GM19468 (cell line): ENCODE measurements around the gene SLC4A9.

ENCODE experiments used
- ATAC-seq: cut with Tn5 transposase; IDR thresholded peaks from one replicate; pipeline ENCODE4 v1.9.1; 2021; ENCODE audit warnings: mild to moderate bottlenecking, moderate library complexity, moderate number of reproducible peaks; ENCODE audit not compliant: unreplicated experiment; ENCODE audit errors: extremely low read depth

SLC4A9 gene, protein sequence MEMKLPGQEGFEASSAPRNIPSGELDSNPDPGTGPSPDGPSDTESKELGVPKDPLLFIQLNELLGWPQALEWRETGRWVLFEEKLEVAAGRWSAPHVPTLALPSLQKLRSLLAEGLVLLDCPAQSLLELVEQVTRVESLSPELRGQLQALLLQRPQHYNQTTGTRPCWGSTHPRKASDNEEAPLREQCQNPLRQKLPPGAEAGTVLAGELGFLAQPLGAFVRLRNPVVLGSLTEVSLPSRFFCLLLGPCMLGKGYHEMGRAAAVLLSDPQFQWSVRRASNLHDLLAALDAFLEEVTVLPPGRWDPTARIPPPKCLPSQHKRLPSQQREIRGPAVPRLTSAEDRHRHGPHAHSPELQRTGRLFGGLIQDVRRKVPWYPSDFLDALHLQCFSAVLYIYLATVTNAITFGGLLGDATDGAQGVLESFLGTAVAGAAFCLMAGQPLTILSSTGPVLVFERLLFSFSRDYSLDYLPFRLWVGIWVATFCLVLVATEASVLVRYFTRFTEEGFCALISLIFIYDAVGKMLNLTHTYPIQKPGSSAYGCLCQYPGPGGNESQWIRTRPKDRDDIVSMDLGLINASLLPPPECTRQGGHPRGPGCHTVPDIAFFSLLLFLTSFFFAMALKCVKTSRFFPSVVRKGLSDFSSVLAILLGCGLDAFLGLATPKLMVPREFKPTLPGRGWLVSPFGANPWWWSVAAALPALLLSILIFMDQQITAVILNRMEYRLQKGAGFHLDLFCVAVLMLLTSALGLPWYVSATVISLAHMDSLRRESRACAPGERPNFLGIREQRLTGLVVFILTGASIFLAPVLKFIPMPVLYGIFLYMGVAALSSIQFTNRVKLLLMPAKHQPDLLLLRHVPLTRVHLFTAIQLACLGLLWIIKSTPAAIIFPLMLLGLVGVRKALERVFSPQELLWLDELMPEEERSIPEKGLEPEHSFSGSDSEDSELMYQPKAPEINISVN

DNA sequence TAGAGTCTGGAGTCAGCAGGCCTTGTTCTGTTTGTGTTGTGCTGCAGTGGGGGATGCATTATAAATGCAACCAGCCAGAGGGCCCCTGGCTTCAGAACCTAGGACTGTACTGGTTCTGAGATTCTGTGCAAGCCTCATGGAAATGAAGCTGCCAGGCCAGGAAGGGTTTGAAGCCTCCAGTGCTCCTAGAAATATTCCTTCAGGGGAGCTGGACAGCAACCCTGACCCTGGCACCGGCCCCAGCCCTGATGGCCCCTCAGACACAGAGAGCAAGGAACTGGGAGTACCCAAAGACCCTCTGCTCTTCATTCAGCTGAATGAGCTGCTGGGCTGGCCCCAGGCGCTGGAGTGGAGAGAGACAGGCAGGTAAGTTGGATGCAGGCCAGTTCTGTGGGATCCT lies at the start of gene SLC4A9:
SLC4A9 (plus strand) TSS at position 94 of the 400 bp plus-strand sequence; CDS start at position 137, 43 bp downstream.
- ATAC-seq: no peak

DNA sequence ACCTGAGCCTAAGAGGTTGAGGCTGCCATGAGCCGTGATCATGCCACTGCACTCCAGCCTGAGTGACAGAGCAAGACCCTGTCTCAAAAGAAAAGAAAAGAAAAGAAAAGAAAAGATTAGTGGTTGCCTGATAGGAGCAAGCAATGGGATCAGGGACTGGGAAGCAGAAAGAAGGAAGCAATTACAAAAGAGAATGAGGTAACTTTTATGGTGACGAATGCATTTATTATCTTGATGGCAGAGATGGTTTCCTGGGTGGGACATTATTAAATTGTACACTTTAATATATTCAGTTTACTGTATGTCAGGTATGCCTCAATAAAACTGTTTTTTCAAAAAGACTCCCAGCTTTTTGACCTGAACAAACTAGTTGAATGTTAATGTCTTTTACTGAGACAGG lies 49.6 kb upstream of the SLC4A9 start:
- no peak for ATAC-seq

DNA sequence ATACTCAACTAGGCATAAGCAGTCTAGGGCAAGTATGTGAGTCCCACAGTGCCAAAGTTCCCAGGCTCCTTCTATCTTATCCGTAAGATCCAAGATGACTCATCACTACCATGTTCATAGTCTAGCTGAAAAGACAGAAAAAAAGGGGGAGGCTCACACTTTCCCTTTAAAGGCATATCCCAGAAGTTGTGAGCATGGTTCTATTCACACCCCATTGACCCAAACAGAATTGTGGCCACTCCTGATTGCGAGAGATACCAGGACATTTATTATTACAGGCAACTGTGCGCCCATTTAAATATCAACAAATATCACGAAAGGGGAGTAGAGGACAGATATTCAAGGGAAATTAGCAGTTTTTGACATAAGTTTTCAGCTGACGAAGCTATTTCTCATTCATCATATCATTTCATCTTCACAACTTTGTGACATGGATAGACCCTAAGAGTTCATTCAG lies 49.0 kb upstream of the SLC4A9 start:
- ATAC-seq: no peak

DNA sequence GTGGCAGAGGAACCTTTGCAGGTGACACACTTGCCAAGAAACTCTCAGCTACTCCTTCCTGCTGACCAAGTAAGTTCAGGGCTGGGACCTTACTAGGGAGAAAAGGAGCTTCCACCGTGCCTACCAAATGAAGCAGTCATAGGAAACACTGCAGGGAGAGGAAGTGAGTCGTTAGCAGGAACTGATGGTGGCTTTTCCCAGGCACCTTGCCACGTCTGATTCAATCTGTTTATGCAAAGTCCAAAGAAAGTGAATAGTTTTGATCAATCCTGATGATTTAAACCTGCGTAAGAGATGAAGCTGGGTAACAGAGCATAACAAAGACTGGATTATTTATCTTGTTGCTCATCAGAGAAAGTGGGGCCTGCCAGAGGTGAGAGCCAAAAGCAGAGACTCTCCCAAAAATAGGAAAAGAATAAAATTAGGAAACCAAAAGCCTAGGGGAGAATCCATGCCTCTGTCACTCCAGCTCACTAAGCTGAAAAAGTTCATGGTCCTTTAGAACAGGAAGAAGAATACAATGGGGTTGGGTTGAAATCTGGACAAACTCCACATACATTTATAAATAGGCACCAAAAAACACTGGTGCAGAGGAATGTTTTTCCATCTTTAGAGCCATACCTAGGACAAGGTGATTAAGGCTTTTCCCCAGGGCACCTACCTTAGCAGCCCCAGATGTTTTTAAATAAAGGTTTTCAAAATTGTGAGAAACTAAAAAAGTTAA lies 47.8 kb upstream of the SLC4A9 start:
- ATAC-seq: no peak

DNA sequence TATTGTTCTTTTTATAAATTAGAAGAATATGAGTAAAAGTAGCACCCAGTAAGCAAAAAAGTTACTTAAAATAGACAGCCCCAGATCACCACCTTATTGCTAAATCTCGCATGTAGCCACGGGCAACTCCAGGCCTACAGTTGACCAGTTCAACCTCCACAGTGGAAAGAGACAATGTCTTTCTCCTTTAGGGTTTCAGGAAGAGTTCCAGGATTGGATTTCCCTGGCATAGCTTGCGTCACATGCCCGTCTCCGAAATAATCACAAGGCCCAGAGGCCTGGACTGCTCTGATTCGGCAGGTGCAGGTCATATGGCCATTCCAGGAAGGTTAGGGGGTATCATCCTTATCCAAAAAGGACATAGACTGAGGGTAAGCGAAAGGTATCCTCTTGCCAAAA lies 47.2 kb upstream of the SLC4A9 start:
- no peak for ATAC-seq

DNA sequence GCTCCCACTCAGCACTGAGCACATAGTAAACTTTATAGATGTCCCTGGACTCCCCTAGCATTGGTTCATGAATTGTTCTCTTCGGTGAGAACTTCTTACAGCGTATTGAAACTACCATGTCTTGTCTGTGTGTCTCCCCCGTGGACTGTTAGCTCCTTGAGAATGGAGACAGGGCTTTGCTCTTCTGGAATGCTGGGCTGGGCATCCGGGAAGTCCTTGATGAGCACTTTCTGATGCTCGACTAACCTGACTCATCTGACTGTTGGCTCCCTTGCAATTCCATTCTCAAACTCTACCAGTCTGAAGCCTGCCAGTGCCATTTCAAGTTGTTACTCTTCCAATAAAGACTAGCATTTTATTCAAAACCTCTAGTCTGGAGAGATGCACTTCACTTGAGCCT lies 42.1 kb upstream of the SLC4A9 start:
- no peak for ATAC-seq

DNA sequence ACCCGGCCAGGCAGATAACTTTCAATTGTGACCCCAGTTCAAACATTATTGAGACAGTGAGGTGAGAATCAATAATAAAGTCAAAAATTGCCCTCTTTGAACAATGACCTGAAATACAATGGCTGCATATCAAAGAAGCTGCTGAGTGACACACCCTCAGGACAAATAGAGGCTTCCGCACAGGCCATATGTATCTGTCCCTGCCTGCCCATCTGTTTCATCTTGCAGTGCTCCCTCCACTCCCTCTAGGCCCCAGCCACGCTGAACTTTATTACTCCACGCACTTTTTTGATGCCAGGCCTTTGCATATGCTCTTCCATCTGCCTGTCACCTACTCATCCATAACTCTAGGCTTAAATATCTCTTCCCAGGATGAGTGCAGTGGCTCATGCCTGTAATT lies 41.2 kb upstream of the SLC4A9 start:
- ATAC-seq: no peak

DNA sequence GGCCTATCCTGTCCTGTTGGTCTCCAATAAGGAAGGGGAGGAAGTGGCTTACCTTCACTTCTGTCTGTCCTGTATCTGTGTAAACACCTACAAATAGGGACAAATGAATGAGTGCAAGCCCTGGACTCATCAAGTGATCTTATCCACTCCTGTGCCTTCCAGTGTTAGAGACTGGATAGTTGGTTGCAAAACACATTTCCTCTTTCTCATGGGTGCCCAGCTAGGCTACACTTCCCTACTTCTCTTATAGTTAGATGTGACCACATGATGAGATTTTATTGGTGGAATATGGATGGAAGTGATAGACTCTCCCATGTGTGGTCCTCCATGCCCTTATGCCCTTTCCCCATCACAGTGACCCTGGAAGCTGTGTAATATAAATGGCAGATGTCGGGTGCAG lies 40.2 kb upstream of the SLC4A9 start:
- ATAC-seq: no peak

DNA sequence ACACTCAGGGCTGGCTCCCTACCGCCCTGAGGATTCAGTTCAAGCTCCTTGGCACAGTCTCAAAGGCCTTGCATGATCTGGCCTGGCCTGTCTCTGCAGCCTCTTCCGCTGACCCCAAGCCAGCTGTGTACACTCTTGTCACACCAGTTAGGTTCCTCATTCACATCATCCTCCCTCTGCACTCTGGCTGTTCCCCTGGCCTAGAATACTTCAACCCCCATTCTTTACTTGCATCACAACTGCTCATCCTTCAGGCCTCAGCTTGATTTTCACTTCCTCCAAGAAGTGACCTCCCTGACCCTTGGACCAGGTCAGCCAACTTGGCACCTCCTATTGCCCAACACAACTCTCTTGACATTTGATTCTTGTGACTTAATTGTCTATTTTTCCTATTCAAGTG lies 38.2 kb upstream of the SLC4A9 start:
- no peak for ATAC-seq

DNA sequence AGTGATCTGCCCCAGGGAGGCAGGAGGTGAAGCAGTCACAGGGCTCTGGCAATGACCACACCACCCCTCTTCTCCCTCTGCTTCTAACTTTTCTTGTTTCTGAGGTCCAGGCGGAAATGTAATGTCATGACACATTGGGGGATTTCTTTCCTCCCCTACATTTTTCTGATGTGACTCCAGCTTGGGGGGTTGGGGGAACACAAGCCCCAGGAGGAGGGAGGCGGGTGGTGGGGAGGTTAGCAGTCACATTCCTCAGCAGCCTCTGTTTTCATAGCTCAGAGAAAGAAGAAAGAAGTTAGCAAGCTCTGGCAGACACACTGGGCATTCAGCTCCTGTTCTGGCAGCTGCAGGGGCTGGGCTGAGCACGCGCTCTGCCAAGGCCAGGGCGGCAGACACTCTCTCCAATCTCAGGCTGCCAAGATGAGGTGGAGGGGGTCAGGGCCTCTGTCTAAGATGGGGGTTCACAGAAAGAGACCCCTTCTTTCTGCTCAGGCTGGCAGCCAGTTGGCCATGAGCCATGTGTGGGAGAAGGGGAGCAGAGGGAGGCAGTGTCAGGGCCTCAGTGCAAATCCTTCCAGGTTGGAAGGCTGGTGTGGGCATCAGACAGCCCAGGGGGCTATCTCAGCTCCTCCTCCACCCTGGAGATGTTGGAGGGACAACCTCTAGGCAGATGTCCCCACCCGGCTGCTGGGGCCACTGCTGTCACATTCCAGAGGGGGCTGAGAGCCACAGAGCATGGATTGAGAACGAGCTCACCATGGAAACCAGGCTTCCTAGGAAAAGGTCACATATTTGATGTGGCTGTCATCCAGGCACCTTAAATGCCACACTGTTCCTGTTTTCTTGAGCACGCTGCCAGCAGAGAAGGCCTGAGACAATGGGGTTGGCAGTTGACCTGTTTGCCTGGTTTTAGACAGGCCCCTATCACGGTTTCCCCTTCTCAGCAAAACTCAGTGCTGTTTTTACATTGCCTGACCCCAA lies 37.0 kb upstream of the SLC4A9 start:
- no peak for ATAC-seq

DNA sequence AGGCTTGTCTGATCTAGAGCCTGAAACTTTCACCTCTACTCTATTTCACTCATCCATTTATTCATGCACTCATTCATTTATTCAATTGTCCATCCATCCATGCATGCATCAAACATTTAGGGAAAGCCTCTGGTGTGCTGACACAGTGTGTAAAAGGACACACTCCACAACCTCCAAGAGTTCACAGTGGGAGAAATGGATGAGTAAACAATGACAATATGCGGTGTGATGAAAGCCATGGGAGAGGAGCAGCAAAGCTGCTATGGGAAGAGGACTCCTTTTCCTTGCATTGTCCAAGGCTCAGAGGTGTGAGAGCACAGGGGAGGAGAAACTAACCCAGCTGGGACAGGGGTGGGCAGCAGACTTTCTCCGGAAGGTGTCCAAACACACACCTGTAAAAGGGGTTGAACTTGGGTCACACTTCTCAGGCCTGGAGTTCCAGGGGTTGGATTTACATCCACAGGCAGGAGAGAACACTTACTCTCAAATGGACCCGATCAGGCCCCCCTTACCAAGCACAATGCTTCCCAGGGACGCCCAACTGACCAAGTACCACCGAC lies 35.9 kb upstream of the SLC4A9 start:
- no peak for ATAC-seq

DNA sequence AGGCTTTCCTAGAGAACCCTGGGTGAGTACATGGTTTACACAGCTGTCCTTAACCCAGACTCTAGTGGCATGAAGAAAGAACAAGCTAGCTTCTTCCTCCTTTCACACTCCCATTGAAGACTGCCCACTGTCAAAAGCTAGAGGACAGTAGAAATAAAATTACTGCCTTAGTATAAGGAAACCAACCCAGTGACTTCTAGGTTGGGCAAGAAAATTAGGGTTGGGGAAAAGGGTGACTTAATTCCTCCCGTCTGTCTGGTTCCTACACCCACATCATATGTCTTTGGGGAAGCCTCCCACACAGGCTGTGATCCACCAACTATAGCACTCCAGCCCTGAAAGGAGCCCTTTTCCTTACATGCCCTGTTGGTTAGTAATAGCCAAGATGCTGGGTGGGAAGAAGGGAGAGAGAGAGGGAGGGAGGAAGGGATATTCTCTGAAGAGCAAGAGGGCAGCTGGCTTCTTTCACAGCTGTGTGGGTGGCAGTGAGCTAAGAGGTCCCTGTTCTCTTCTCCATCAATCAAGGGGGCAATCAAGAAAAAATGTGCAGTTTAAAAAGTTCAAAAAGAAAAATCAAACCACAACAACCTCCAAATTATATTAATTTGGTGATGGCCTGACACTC lies 35.3 kb upstream of the SLC4A9 start:
- no peak for ATAC-seq

DNA sequence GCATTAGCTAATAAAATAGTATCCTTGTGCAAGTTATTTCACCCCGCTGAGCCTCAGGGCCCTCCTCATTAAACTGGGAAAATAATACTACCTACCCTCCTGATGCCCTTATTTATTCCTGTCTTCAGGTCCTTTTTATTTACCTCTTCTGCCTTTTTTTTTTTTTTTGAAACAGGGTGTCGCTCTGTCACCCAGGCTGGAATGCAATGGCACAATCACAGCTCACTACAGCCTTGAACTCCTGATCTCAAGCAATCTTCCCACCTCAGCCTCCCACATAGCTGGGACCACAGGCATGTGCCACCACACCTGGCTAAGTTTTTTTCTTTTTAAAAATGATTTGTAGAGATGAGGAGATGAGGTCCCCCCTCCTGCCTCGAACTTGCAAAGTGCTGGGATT lies 34.5 kb upstream of the SLC4A9 start:
- ATAC-seq: no peak

DNA sequence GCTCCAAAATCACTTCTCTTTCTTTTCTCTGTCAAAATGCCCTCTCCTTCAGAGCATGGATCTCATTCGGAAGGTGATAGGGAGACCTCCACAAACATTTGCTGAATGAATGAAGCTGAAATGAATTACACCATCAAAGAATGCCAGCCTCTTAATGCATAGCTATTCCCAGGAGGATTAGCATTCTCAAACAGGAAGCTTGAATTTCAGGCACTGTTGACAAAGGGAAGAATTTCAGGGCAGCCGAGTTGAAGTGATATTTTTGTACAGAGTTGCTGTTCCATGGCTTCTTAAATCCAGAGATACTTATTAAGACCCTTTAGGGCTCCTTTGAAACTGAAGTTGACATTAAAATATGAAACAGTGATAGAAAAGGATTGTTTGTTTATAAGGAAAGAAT lies 32.4 kb upstream of the SLC4A9 start:
- no peak for ATAC-seq

DNA sequence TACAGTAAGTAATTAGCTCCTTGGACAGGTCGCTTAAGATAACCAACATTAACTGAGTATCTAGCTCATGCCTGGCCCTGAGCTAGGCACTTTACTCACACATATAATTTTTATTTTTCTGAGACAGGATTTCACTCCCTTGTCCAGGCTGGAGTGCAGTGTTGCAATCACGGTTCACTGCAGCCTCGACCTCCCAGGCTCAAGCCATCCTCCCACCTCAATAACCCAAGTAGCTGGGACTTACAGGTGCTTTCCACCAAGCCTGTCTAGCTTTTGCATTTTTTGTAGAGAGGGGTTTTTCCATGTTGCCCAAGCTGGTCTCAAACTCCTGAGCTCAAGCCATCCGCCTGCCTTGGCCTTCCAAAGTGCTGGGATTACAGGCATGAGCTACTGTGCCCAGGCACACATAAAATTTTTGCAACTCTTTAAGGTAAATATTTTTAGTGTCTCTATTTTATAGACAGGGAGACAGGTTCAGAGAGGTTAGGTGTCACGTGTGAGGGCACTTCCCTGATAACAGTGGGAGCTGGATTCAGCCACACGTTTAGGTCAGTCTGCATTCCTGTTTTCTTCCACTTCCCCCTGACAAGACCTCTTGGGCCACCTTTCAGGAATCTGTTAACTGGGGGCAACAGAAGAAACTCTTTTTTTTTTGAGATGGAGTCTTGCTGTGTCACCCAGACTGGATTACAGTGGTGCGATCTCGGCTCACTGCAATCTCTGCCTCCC lies 31.8 kb upstream of the SLC4A9 start:
- ATAC-seq: no peak

DNA sequence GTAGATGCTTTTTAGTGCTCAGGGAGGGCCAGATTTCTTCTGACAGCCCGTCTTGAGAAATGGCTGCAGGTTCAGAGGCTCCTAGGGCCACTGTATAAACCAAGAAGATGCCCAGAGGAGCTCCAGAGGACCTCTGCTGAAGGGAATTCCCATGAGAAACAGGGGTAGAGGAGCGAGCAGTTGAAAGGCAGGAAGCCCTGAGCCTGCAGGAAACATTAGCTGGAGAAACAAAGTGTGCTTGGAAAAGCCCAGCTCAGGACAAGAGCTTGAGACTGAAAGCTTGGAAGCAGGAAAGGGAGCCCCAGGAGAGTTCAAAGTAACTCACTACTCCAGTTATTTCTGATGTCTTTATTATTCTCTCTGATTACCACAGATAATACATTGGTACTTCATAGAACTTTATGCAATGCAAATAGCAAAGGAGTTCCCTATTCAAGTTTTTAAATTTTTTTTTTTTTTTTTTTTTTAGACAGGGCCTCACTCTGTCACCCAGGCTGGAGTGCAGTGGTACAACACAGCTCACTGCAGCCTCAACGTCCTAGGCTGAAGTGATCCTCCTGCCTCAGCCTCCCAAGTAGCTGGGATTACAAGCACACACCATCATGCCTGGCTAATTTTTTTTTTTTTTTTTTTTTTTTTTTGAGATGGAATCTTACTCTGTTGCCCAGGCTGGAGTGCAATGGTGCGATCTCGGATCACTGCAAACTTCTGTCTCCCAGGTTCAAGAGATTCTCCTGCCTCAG lies 30.1 kb upstream of the SLC4A9 start:
- no peak for ATAC-seq

DNA sequence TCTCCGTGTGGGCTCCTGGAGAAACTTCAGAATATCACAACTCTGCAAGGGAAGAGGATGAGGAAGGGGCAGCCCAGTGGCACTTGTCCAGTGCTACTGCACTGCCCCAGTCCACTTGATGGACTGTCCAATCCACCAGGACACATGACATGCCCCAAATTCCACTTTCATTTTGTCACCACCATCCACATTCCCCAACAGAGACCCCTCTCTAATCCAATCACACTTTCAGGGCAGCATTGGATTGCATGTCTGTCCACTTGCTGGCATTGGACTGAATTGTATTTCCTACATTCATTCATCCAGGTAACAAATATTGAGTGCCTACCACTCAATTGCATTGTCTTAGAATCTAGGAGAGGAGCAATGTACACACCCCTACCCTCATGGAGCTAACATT lies 28.4 kb upstream of the SLC4A9 start:
- ATAC-seq: no peak
